Subcutaneous abdominal adipose tissue (tissue), 5 donors: Measurements from ENCODE around the gene PRKRA.
A peak's percentile ranks its signal among the peaks of the same experiment; 100 is the strongest.
"Not testable (repeated sequence)": the region's sequence is repeated elsewhere in the genome, so short reads cannot be mapped to it uniquely, and the experiment has no call there.

Experiments
- H3K27ac ChIP-seq: one replicate; pipeline ENCODE4 v1.7.0; 2013; ENCODE audit warnings: low read depth, mild to moderate bottlenecking, inconsistent platforms, low read length, moderate library complexity
- H3K27me3 ChIP-seq, 5 donors: one replicate each; pipeline ENCODE4 v1.7.0; 2013; ENCODE audit warnings: low read length in 5 of 5, inconsistent platforms in 1 of 5; ENCODE audit not compliant: control insufficient read depth in 5 of 5, insufficient read depth in 4 of 5
- H3K36me3 ChIP-seq, 5 donors: one replicate each; pipeline ENCODE4 v1.7.0; 2013; ENCODE audit warnings: low read length in 5 of 5; ENCODE audit not compliant: control insufficient read depth in 5 of 5, insufficient read depth in 5 of 5
- H3K4me1 ChIP-seq, 5 donors: one replicate each; pipeline ENCODE4 v1.7.0; 2013; ENCODE audit warnings: low read length in 5 of 5, mild to moderate bottlenecking in 3 of 5, moderate library complexity in 1 of 5; ENCODE audit not compliant: control insufficient read depth in 5 of 5, insufficient read depth in 5 of 5
- H3K4me3 ChIP-seq, 5 donors: one replicate each; pipeline ENCODE4 v1.7.0; 2013; ENCODE audit warnings: low read length in 5 of 5, low read depth in 1 of 5
- H3K9ac ChIP-seq, 5 donors: one replicate each; pipeline ENCODE4 v1.7.0; 2013; ENCODE audit warnings: low read length in 5 of 5, mild to moderate bottlenecking in 4 of 5, moderate library complexity in 3 of 5
- H3K9me3 ChIP-seq, 5 donors: one replicate each; pipeline ENCODE4 v1.7.0; 2013; ENCODE audit warnings: low read length in 5 of 5; ENCODE audit not compliant: control insufficient read depth in 5 of 5
- donor health status: healthy.
- donor health status: healthy.
- donor health status: healthy.
- donor health status: healthy.
- donor health status: healthy.

PRKRA gene

DNA sequence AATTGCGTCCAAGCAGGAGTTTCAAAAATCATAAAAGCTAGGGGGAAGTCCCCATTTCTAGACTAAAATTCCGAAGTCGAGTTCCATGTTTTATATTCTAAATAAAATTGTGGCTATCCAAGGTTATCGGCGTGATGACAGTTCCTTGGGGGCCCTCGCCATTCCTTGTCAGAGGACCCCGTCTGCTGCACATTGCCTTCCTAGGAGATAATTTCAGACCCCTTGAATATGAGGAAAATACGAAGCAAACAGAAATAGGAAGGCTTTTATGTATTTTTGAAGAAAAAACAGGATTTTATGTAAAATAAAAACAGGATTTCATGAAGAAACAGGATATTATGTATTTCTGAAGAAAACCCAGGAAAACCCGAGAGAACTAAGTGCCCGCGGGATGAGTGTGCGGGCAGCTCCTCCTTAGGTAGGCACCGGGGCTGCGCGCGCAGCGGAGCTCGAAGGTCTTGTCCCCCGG lies 28.8 kb upstream of the PRKRA start:
- peaks cover 7 to 55% (median 48%) of the 10 kb centered on the region in 5 donors for H3K4me1 ChIP-seq

DNA sequence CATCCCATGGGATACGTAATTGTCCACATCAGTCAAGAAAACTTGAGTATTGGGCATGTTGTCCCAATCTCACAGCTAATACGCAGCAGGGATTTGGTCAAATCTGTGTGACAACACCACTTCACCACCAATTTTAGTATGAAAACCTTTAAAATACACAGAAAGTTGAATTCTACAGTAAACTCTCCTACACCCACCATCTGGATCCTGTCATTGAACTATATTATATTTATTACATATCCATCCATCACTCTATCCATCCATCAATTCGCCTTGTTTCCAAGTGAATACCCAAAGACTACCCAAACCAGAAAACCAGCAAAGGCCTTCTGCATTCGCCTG lies 28.3 kb upstream of the PRKRA start:
- H3K4me1 ChIP-seq = peaks cover 3 to 49% (median 43%) of the 10 kb centered on the region in 5 donors
- peak overlapping the region; percentile 85 to 99 (median 95) for H3K4me3 ChIP-seq
- H3K36me3 ChIP-seq = no peaks in the 10 kb centered on the region
- H3K9me3 ChIP-seq = no peaks in the 10 kb centered on the region
- H3K27ac ChIP-seq = peak overlapping the region; percentile 98
- H3K9ac ChIP-seq = peak overlapping the region in 4 of 5 donors; percentile 71 to 95 (median 76)
- H3K27me3 ChIP-seq = no peaks in the 10 kb centered on the region

More for the DNA sequence above, 28.8 kb upstream of the PRKRA start:
- no peaks in the 10 kb centered on the region for H3K9me3 ChIP-seq
- H3K27me3 ChIP-seq = no peaks in the 10 kb centered on the region
- peak overlapping the region; percentile 79 to 99 (median 87) for H3K4me3 ChIP-seq
- peak overlapping the region; percentile 48 to 93 (median 64) for H3K9ac ChIP-seq
- no peaks in the 10 kb centered on the region for H3K36me3 ChIP-seq
- H3K27ac ChIP-seq = peak overlapping the region; percentile 98

DNA sequence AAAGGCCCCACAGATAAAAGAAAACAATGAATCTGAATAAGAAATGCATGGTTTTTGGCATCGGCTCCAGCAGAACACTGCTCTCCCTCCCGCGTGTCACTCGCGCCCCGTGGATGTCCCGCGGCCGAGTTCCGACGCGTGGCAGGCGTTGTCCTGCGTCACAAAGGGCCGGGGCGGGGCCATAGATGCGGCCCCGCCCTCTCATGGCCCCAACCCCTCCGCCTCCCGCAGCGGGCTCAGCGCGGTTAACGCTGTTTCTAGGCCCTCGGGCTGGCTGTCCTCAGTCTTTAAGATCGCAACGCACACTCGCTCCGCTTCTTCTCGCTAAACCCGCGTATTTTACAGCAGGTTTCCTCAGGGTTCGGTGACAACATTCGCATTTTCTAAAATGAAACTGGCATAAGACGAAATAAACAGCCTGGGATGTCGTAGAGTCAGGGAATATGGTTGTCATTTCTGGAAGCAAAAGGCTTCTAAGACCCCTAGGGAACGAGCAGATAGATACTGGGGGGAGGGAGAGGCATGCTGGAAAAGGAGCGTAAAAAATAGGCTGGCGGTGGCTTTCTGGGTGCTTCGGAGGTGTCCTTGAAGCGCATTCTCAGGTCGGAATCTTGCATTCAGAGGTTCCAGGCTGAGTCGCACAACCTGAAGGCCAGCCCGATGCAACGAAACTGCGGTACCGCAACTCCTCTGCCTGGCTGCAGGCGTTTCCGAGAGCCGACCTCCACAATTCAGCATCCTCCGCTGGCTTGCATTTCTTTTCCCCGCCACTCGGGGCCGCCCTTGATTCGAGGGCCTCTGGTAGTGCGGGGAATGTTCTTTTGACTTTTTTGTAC lies 27.7 kb upstream of the PRKRA start, which contains the start of gene FKBP7:
FKBP7 (minus strand) TSS at position 162 of the 836 bp plus-strand sequence; CDS start at position 61, 101 bp downstream.
- H3K27me3 ChIP-seq = no peaks in the 10 kb centered on the region
- H3K4me3 ChIP-seq = peak within 1 kb of the TSS; percentile 85 to 99 (median 95)
- peak within 1 kb of the TSS; percentile 98 for H3K27ac ChIP-seq
- H3K9me3 ChIP-seq = no peaks in the 10 kb centered on the region
- H3K4me1 ChIP-seq = peaks cover 3 to 44% (median 40%) of the 10 kb centered on the region in 5 donors
- peak within 1 kb of the TSS; percentile 71 to 95 (median 79) for H3K9ac ChIP-seq
- H3K36me3 ChIP-seq = no peaks in the 10 kb centered on the region

DNA sequence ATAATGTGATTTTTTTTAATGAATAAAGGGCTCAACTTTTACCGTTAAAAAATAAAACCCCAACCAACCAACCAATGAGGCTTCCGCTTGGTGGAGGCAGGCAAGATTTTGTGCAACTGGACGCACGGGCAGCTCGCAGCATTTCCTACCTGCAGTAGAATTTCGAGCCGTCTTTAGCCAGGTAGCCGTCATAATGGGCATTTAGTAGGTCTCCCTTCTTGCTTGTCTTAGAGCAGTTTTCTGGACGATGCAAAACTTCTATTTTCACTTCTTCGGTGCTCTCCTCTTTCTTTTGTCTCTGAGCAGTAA lies 27.1 kb upstream of the PRKRA start:
- Histone ChIP-seq H3K9ac (peak overlapping the region; percentile 68 to 95 (median 72)), H3K9me3 (no peaks in the 10 kb centered on the region), H3K4me1 (peaks cover 3 to 44% (median 40%) of the 10 kb centered on the region in 5 donors), H3K36me3 (no peaks in the 10 kb centered on the region), H3K4me3 (peak overlapping the region; percentile 85 to 99 (median 95)), H3K27ac (peak overlapping the region; percentile 98), H3K27me3 (no peaks in the 10 kb centered on the region)

DNA sequence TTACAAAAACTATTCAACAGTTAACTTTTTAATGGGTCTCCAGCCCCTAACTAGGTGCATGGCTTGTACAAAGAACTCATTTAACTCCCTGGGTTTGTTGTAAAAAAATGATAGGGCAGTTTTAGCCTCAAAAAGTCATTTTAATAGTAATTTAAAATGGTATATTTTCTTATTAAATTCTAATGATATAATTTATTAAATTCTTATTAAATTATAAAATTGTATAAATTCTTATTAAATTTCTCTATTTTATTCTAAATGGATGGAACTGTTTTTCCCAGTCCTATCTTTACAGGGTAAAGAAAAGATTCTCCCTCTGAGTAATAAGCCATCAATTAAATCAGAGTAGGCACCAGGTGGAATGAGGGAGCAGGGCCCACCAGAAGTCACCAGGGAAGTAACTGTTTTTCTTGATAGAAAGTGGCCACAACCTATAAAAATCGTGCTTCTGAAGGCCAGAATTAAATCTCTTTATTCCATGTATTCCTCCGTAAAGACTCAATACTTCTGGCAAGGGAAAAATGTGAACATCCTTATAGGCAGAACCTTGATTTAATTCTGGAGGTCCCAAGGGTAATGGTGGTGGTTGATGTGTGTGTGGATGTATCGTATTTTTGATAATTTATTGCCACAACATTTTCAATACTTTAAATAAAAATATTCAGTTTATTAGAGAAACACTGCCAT lies 26.6 kb upstream of the PRKRA start:
- H3K27me3 ChIP-seq = no peaks in the 10 kb centered on the region
- no peaks in the 10 kb centered on the region for H3K9me3 ChIP-seq
- peak overlapping the region; percentile 68 to 95 (median 72) for H3K9ac ChIP-seq
- H3K4me1 ChIP-seq = peaks cover 3 to 42% (median 35%) of the 10 kb centered on the region in 5 donors
- H3K36me3 ChIP-seq = no peaks in the 10 kb centered on the region
- H3K4me3 ChIP-seq = peak overlapping the region; percentile 85 to 99 (median 95)
- peak overlapping the region; percentile 98 for H3K27ac ChIP-seq

DNA sequence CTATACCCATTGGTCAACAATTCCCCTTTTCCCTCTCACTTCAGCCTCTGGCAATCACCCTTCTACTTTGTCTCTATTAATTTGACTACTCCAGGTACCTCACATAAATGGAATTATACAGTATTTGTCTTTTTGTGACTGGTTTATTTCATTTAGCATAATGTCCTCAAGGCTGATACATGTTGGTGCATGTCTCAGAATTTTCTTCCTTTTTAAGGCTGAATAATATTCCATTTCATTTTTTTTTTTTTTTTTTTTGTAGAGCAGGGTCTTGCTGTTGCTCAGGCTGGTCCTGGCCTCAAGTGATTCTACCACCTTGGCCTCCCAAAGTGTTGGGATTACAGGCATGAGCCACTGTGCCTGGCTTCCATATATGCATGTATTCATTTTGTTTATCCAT lies 25.5 kb upstream of the PRKRA start:
- no peak overlapping the region for H3K4me3 ChIP-seq
- H3K9me3 ChIP-seq = no peaks in the 10 kb centered on the region
- H3K4me1 ChIP-seq = peaks cover 2 to 31% (median 24%) of the 10 kb centered on the region in 5 donors
- H3K36me3 ChIP-seq = no peaks in the 10 kb centered on the region
- H3K27me3 ChIP-seq = no peaks in the 10 kb centered on the region
- H3K27ac ChIP-seq = no peak overlapping the region
- no peak overlapping the region for H3K9ac ChIP-seq

DNA sequence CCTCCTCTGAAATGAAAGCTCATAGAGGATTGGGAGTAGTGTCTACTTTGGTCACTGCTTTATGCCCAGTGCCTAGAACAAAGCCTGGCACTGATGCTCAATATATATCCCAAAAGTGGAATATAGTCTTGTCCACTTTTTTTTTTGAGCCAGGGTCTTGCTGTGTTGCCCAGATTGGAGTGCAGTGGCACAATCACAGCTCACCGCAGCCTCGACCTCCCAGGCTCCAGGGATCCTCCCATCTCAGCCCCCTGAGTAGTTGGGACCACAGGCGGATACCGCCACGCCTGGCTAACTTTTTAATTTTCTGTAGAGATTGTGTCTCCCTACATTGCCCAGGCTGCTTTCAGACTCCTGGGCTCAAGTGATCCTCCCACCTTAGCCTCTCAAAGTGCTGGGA lies 23.6 kb upstream of the PRKRA start:
- Histone ChIP-seq H3K27me3 (no peaks in the 10 kb centered on the region), H3K4me3 (no peak overlapping the region), H3K36me3 (no peaks in the 10 kb centered on the region), H3K4me1 (peaks cover 0 to 18% (median 13%) of the 10 kb centered on the region in 5 donors), H3K9ac (no peak overlapping the region), H3K9me3 (no peaks in the 10 kb centered on the region), H3K27ac (no peak overlapping the region)

DNA sequence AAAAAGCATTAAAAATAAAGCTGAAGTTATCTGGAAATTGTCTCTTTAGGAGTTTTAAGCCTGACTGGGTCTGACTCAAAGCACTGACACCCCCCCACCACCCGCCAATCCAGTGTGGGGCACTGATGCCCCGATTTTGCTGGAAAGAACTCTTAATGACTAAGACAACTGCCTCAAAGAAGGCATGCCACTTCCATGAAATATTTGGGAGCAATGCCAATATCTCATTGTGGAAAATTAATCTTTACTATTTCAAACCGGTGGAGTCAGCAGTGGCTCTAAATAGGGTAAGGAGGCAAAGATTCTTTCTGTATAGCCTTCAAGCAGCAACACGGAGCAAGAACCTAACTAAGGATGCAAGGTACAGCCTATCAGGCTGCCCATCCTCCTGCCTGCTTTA lies 23.0 kb upstream of the PRKRA start:
- Histone ChIP-seq H3K36me3 (no peaks in the 10 kb centered on the region), H3K9ac (no peak overlapping the region), H3K4me3 (no peak overlapping the region), H3K27ac (no peak overlapping the region), H3K4me1 (peaks cover 0 to 11% (median 7%) of the 10 kb centered on the region in 5 donors), H3K9me3 (no peaks in the 10 kb centered on the region), H3K27me3 (no peaks in the 10 kb centered on the region)

DNA sequence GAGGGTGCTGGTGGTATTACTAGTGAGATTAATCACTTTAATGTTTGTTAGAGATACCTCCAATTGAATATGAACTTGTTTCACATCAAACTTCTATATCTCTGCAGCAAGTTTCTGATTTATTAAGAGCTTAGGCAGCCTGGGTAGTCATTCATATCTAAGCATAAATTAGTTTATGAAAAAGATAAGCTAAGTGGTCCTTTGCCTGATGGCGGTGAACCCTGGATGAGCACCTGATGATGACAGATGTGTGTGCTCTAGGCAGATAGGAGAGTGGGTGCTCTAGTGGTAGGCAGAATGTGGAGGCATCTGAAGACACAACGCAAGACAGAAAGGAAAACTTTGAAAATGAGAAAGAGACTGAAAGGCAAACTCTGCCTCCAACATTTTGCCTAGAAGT lies 22.4 kb upstream of the PRKRA start:
- no peak overlapping the region for H3K27ac ChIP-seq
- H3K36me3 ChIP-seq = no peaks in the 10 kb centered on the region
- no peak overlapping the region for H3K9ac ChIP-seq
- no peaks in the 10 kb centered on the region for H3K9me3 ChIP-seq
- H3K27me3 ChIP-seq = no peaks in the 10 kb centered on the region
- H3K4me3 ChIP-seq = no peak overlapping the region
- peaks cover 0 to 7% (median 4%) of the 10 kb centered on the region in 5 donors for H3K4me1 ChIP-seq

DNA sequence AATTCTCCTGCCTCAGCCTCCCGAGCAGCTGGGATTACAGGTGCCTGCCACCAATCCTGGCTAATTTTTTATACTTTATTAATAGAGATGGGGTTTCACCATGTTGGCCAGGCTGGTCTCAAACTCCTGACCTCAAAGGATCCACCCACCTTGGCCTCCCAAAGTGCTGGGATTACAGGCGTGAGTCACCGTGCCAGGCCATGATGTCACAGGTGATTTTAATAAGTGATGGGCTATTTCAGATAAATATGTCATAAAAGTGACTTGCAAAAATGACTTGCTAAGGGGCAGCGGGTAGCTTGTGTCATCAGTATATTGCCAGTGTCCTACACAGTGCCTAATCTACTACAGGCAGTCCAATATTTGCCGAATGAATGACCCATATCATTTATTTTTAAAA lies 20.3 kb upstream of the PRKRA start:
- not testable (repeated sequence) for H3K27me3 ChIP-seq, H3K9ac ChIP-seq, H3K4me3 ChIP-seq, H3K27ac ChIP-seq, H3K4me1 ChIP-seq, H3K9me3 ChIP-seq, H3K36me3 ChIP-seq
